Epithelial cell of proximal tubule (primary cell): ENCODE results near the gene SELENON. TPM values are rescaled to one million over a fixed set of nuclear protein-coding genes. Genes with fewer than 3 reads are reported as not detected.

Experiments used
- DNase-seq: peaks from one replicate; pipeline ENCODE4 v3.0.0-alpha.2; 2011; ENCODE audit warnings: low read depth
- H3K4me3 ChIP-seq: 2 replicates; pipeline ENCODE4 v1.5.1; 2011; ENCODE audit warnings: low read depth, mild to moderate bottlenecking, low read length
- total RNA-seq: library from RNA; depleted of rRNA; stranded (reverse); fragments of >200 nt; gene quantifications from 2 replicates; pipeline ENCODE4 v1.2.3, GENCODE V29; 2015
- TF ChIP-seq, protein P1 (sequence below): conservative IDR thresholded peaks from 2 replicates; pipeline ENCODE4 v1.5.1; 2012; ENCODE audit warnings: low read depth, mild to moderate bottlenecking, low read length

Gene SELENON
- total RNA-seq, 1 donor from 2014 or later: 35.1 TPM

GRCh38 chr1:25867210-25867991 lies 67.4 kb downstream of the SELENON start:
- DNase-seq: peak; percentile 82
- no peak overlapping the region for H3K4me3 ChIP-seq
- TF ChIP-seq, protein P1, sequence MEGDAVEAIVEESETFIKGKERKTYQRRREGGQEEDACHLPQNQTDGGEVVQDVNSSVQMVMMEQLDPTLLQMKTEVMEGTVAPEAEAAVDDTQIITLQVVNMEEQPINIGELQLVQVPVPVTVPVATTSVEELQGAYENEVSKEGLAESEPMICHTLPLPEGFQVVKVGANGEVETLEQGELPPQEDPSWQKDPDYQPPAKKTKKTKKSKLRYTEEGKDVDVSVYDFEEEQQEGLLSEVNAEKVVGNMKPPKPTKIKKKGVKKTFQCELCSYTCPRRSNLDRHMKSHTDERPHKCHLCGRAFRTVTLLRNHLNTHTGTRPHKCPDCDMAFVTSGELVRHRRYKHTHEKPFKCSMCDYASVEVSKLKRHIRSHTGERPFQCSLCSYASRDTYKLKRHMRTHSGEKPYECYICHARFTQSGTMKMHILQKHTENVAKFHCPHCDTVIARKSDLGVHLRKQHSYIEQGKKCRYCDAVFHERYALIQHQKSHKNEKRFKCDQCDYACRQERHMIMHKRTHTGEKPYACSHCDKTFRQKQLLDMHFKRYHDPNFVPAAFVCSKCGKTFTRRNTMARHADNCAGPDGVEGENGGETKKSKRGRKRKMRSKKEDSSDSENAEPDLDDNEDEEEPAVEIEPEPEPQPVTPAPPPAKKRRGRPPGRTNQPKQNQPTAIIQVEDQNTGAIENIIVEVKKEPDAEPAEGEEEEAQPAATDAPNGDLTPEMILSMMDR: no peak

Other genes with a start within 250 kb of the SELENON start
- 0.63 and 1.2 TPM in 2 replicates for gene MAN1C1, start 183.4 kb upstream of the SELENON start, total RNA-seq
- 21.6 and 27.3 TPM in 2 replicates for gene MTFR1L, start 19.8 kb downstream of the SELENON start, total RNA-seq
- 6.2 and 13.0 TPM in 2 replicates for gene AUNIP, start 59.3 kb downstream of the SELENON start, total RNA-seq
- gene PAQR7, start 75.5 kb downstream of the SELENON start, total RNA-seq: 9.4 and 15.0 TPM in 2 replicates
- gene STMN1, start 106.2 kb downstream of the SELENON start, total RNA-seq: 396 and 554 TPM in 2 replicates
- 11.6 and 12.0 TPM in 2 replicates for gene PAFAH2, start 197.9 kb downstream of the SELENON start, total RNA-seq
- 0.07 and 0.12 TPM in 2 replicates for gene EXTL1, start 221.6 kb downstream of the SELENON start, total RNA-seq
- not detected in 2 replicates for gene SLC30A2, start 245.9 kb downstream of the SELENON start, total RNA-seq